NCI-H1436 treated with DMSO at 0.1 percent for 48 hours (cell line): Measurements from ENCODE around the gene CTSS.
A peak's percentile ranks its signal among the peaks of the same experiment; 100 is the strongest.
"Not testable (repeated sequence)": the region's sequence is repeated elsewhere in the genome, so short reads cannot be mapped to it uniquely, and the experiment has no call there.

Source experiments
- DNase-seq: peaks from one replicate; lab custom pipeline; 2025; lab: John Stamatoyannopoulos, UW

Gene CTSS

GRCh38 chr1:150765296-150765976, at the start of gene CTSS:
Gene CTSS (minus strand): TSS chr1:150765778. CDS start chr1:150764763, 1,015 bp downstream.
- no peak for DNase-seq

GRCh38 chr1:150813028-150813707, 47.6 kb upstream of the CTSS start:
- no peak for DNase-seq

GRCh38 chr1:150810958-150811659, 45.5 kb upstream of the CTSS start:
- DNase-seq, result no peak

DNA sequence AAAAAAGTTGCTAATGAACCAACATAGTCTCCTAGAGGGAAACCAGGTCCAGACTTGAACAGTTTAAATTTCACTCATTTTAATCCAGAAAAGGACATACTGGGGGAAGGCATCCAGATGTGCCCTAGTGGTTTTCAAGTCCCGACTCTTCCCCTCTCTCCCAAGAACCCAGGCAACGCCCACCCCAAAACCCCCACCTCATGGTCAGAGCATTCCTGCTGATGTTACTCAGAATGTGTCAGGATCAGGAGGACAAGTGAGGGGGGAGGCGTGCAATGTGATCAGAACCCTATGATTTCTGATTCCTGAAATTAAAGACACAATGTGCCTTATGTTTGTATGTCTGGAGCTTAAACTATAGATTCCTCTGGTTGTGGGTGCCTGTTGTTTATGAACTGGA, 44.1 kb upstream of the CTSS start:
- no peak for DNase-seq

DNA sequence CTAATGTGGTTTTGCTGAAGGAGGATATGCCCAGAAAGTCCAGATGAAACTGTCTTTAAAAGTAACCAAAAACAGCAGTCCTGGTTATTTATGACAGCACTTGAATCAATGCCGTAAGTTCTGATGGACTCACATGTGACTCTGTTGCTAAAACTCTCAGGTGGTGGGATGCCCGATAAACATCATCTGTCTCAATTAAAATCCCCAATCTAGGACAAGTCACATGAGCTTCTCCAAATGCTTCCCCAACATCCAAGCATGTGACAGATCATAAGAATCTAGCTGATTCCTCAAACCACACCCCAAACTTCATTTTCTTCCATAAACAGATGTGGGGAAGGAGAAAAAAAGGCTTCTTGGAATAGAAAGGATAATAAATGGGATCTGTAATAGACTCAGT, 43.3 kb upstream of the CTSS start:
- no peak for DNase-seq

DNA sequence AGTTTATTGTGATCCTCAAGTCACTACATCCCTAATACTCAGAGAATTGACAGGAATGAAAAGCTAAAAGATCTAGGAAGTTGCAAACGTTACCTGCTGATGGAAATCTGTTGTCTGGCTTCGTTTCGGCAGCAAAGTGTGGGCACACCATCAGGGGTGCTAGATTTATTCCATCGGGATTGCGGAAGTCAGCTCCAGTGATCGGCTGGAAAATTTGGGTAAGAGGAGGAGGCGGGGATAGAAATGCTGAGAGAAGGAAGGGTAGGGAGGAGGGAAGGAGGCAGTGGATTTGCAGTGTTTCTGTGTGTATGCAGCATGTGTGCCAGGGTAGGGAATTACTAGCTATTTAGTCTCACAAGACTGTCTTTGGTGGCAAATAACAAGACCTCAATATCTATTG, 42.5 kb upstream of the CTSS start, which contains the start of gene CTSK:
CTSK (minus strand) TSS at position 140 of the 400 bp plus-strand sequence. CDS start 1,455 bp downstream, outside the sequence.
- DNase-seq, result no peak

- DNase-seq, result no peak
Measured at GRCh38 chr1:150807249-150808023, 41.9 kb upstream of the CTSS start.

GRCh38 chr1:150805899-150806298, 40.3 kb upstream of the CTSS start:
- no peak for DNase-seq

GRCh38 chr1:150804671-150805070, 39.1 kb upstream of the CTSS start:
- DNase-seq, result no peak

DNA sequence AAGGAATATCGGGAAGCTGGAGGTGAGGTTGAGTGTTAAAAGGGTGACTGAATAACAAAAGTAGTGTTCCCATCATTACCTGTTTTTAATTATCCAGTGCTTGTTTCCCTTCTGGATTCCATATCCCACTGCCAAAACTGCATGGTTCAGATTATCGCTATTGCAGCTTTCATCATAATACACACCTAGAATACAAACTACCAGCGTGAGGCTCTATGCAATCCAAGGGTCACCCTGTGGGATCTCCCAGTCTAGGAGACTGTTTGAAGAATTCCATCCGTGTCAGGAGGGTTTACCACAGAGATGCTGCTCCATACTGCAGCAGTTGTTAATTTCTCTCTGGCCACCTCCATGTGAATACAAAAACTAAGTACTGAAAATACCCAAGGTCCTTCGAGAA, 33.5 kb upstream of the CTSS start:
- DNase-seq, result no peak

DNA sequence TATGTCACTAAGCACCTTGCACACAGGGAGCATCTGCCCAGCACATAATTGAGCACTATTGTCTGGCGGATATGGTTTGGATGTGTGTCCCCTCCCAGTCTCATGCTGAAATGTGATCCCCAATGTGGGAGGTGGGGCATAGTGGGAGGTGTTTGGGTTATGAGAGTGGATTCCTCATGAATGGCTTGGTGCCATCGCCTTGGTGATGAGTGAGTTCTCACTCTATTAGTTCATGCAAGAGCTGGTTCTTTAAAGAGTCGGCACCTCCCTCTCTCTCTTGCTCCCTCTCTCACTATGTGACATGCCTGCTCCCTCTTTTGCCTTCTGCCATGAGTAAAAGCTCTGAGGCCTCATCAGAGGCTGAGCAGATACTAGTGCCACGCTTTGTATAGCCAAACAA, 32.9 kb upstream of the CTSS start:
- peak; percentile 52 for DNase-seq

- DNase-seq, result no peak
Measured at GRCh38 chr1:150796374-150796773, 30.8 kb upstream of the CTSS start.

GRCh38 chr1:150793778-150794177, 28.2 kb upstream of the CTSS start:
- not testable (repeated sequence) for DNase-seq

DNA sequence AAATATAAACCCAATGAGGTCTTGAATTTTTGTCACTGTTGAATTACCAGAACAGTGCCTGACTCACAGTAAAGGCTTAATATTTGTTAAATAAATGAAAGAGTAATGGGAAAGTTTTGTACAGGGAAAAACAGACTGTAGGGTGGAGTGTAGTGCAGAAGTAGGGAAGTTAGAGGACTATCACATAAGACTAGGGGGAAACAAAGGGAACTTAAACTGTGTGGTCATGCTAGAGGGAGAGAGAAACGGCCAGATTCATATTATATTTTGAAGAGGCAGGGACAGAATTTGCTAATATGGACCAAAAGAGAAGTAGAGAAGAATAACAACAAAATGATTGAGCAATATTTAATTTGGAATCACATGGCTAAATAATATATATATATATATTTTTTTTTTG, 27.6 kb upstream of the CTSS start:
- DNase-seq, result no peak

DNA sequence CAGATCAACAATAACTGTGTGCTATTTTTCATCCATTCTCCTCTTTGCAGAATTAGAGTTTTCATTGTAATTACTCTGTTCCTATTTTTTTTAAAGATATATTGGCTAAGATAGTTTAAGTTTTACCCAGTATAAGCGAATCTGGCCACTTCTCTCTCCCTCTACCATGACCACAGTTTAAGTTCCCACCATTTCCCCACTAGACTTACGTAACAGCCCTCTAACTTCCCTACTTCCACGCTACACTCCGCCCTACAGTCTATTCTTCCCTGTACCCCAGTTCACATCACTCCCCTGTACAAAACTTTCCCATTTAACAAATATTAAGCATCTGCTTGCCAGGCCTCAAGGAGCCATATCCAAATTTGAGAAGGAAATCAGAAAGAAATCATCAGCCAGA, 26.0 kb upstream of the CTSS start:
- DNase-seq, result no peak

GRCh38 chr1:150789396-150789795, 23.8 kb upstream of the CTSS start:
- DNase-seq, result no peak

GRCh38 chr1:150788946-150789345, 23.4 kb upstream of the CTSS start:
- DNase-seq, result no peak

DNA sequence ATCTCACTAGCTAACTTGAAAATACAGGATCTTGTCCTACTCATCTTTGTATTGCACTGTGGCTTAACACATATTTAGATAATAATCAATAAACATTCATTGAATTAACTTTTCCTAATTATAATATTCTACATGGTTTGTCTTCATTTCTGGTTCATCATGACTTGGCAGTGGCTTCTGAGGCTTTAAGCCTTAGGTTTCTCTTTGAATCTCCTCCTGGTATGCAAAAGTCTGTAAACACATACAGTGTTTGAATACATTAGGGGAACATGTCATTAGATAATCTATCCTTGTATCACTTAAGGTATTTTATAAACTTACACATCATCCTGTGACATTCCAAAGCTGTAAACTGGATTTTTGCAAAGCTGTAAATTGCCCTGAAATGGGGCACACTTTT, 21.9 kb upstream of the CTSS start:
- no peak for DNase-seq

DNA sequence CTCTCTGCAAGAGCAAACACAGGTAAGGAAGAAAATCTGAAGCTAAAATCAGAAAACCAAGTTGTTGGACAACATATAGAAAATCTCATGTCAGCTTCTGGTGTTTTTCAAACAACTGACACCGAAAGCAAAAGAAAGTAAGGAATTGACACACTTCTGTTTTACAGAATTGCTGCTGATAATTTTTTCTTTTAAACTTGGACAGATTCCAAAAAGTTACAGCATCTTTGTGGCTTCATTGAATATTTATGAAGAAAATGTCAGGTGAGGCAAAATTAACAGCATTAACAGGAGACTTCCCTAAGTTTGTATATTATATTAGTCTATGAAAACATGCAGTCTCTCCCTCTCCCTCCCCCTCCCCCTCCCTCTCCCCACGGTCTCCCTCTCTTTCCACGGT, 14.9 kb upstream of the CTSS start:
- DNase-seq, result no peak

- no peak for DNase-seq
Measured at GRCh38 chr1:150778409-150778808, 12.8 kb upstream of the CTSS start.

DNA sequence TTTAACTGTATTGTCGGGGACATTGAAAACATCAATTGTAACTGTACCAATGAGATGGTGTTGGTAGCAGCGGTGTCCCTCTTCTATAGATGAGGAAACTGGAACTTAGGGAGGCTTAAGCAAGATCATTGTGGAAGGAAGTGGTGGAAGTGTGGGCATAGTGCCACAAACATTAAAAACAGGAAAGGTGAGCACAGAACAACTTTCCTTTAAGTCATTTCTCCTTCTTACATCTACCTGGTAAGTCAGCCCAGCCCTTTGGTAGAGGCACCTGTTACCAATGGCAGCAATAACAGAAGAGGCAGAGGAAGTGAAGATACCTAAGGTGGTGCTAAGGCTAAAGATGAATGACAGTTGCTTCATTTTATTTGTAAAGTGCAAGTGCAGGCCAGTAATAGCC, 12.0 kb upstream of the CTSS start:
- no peak for DNase-seq

DNA sequence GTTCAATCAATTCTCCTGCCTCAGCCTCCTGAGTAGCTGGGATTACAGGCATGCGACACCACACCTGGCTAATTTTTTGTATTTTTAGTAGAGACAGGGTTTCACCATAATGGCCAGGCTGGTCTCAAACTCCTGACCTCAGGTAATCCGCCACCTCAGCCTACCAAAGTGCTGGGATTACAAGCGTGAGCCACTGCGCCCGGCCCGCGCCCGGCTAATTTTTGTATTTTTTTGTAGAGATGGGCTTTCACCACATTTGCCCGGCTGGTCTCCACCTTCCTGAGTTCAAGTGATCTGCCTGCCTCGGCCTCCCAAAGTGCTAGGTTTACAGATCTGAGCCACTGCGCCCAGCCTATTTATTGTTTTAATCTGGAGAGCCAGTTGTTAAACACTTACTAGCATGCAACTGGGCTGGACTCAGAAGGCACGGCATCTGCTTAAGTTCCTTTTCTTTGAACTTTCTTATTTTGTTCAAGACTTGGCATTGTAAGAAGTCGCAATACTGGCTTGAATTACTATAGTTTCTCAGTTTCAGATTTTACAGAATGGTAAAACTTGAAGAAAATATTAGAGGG, 10.4 kb upstream of the CTSS start:
- DNase-seq, result not testable (repeated sequence)
